ENCODE measurements around the gene METTL6.

The METTL6 gene

DNA sequence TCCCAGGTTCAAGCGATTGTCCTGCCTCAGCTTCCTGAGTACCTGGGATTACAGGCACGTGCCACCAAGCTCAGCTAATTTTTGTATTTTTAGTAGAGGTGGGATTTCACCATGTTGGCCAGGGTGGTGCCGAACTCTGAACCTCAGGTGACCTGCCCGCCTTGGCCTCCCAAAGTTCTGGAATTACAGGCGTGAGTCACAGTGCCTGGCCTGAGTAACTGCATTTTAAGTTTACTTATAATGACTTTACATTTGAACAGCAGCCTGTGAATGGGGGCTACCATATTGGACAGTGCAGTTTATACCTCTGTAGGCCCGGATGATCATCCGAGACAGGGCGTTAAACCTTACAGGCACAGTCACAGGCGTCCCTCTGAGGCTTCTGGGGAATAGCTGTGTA is 24.8 kb upstream of the METTL6 start:
- TF ChIP-seq, protein P1, sequence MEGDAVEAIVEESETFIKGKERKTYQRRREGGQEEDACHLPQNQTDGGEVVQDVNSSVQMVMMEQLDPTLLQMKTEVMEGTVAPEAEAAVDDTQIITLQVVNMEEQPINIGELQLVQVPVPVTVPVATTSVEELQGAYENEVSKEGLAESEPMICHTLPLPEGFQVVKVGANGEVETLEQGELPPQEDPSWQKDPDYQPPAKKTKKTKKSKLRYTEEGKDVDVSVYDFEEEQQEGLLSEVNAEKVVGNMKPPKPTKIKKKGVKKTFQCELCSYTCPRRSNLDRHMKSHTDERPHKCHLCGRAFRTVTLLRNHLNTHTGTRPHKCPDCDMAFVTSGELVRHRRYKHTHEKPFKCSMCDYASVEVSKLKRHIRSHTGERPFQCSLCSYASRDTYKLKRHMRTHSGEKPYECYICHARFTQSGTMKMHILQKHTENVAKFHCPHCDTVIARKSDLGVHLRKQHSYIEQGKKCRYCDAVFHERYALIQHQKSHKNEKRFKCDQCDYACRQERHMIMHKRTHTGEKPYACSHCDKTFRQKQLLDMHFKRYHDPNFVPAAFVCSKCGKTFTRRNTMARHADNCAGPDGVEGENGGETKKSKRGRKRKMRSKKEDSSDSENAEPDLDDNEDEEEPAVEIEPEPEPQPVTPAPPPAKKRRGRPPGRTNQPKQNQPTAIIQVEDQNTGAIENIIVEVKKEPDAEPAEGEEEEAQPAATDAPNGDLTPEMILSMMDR (IDR thresholded peaks at IDR 0.05; ENCODE audit: low read depth, low read length, missing control alignments), result no peak
- H3K4me3 ChIP-seq (ENCODE audit: low read depth, low read length), result no peak overlapping the region
- in situ Hi-C loops (cut with HindIII; ENCODE audit: low sequenced_read_pairs), result no loop called here

DNA sequence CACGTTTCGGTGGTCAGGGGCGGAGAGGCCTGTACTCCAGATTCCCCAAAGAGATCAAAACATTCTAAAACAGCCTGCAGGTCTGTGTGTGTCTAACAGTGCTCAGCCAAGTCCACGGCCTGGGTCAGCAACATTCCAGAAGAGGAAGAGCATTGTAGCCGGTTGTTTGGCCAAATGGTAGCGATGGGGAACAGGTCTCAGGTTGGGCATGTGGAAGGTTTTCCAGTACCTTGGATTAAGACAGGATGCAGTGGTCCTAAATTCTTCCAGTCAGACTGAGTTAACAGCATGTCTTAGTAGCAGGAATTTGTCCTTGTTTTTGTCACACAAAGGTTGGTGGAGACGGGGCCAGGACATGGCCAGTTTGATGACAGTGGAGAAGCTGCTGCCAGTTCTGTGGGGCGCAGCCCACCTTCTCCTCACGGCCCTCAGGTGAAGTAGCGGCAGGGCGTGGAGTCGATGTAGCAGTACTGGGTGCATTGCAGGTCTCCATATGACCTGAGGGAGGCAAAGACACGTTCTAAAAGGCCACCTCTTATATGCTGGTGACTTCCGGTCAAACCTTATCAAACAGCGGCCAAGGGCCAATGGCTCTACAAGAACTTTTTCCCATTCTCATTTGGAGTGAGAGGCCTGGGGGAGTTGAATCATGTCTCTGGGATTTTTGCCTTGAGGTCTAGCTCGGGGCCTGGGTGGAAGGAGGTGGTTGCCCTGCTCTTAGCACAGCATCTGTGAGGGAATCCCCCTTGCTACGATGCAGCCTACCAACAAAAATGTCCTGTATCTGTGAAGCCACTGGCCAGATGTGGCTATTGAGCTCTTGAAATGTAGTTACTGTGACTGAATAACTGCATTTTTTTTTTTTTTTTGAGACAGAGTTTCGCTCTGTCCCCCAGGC is 24.1 kb upstream of the METTL6 start:
- TF ChIP-seq, protein P1 (IDR thresholded peaks at IDR 0.05; ENCODE audit: low read depth, low read length, missing control alignments), result no peak
- no peak for DNase-seq (ENCODE audit: low read depth)
- in situ Hi-C loops (cut with HindIII; ENCODE audit: low sequenced_read_pairs), result no loop called here
- H3K4me3 ChIP-seq (ENCODE audit: low read depth, low read length), result no peak overlapping the region

More for the DNA sequence above, 24.8 kb upstream of the METTL6 start:
- no peak for DNase-seq (ENCODE audit: low read depth)

- TF ChIP-seq, protein P1 (IDR thresholded peaks at IDR 0.05; ENCODE audit: low read depth, low read length, missing control alignments), result no peak
- in situ Hi-C loops (cut with HindIII; ENCODE audit: low sequenced_read_pairs), result no loop called here
- no peak for DNase-seq (ENCODE audit: low read depth)
- no peak overlapping the region for H3K4me3 ChIP-seq (ENCODE audit: low read depth, low read length)
Measured at GRCh38 chr3:15450438-15451215, 23.3 kb upstream of the METTL6 start.

- no peak for DNase-seq (ENCODE audit: low read depth)
- no peak overlapping the region for H3K4me3 ChIP-seq (ENCODE audit: low read depth, low read length)
- in situ Hi-C loops (cut with HindIII; ENCODE audit: low sequenced_read_pairs), result no loop called here
- TF ChIP-seq, protein P1 (IDR thresholded peaks at IDR 0.05; ENCODE audit: low read depth, low read length, missing control alignments), result no peak
Measured at GRCh38 chr3:15449489-15450224, 22.3 kb upstream of the METTL6 start.

- DNase-seq (ENCODE audit: low read depth), result peak; percentile 50
- TF ChIP-seq, protein P1 (IDR thresholded peaks at IDR 0.05; ENCODE audit: low read depth, low read length, missing control alignments), result no peak
- in situ Hi-C loops (cut with HindIII; ENCODE audit: low sequenced_read_pairs), result no loop called here
- no peak overlapping the region for H3K4me3 ChIP-seq (ENCODE audit: low read depth, low read length)
Measured at GRCh38 chr3:15443826-15444524, 16.6 kb upstream of the METTL6 start.
